Inflammatory macrophage (primary cell): Measurements from ENCODE around the gene RPL28.

Experiments used
- DNase-seq, 2 donors: peaks; one replicate each; pipeline ENCODE4 v3.0.0-alpha.2; 2020 to 2022

Gene RPL28

DNA sequence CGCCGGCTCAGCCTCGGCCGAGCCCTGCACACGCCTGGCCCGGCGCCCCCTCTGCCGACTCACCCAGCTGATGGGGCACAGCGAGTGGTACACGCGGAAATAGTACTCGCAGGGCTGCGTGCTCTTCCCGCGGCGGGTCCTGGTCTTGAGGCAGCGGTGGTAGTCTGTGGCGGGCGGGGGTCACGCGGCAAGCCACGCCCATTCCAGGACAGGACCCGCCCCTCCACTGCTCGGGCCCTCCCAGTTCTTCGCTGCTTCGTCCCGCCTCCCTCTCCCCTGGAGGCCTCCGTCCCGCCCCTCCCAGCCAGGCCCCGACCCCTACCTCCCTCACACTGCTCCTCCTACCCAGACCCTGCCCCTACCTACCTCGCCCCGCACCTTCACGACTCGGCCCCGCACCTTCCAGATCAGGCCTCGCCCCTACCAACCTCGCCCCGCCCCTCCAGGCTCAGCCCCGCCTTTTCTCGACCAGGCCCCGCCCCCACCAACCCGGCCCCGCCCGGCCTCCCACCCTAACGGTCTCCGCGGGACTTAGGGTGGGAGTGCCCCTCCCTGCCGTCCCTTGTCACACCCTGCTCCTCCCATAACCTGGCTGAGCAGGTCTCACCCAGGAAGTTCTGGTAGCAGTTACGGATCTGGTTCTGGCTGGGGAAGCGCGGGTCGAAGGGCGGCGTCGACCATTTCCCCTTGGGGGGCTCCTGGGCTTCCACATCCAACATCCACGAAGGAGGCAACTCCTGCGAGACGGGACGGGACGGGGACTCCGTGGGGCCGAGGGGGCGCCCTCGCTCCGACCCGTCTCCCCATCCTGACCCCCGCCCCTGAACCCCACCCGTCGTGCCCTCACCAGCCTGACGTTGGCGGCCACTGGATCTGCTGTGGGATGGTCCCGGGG is 31.7 kb upstream of the RPL28 start:
- peak; percentile 30 to 65 for DNase-seq

DNA sequence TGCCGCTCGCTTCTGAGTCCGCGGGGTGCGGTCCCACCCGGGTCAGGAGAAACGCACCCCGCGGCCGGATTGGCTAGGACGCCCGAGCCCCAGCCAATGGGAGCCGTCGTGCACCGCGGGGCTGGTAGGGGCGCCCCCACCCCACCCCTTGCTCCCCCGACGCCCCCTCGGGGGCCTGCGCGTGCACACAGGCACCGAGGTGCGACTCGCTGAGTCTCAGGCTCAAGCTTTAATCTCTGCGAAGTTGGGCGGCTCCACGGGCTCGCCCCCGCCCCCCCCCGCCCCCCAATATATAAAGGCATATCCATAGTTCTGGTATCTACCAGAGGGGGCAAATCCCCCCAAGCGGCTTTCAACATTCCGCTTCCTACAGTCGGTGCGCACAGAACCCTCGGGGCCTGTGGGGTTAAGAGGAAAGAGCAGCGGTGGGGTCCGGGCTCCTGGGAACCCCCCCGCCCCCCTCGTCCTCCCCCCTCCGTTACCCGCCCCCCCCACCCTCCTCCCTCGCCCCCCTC is 31.0 kb upstream of the RPL28 start, which contains the start of gene COX6B2:
Gene COX6B2 (minus strand): TSS at position 22 of the 515 bp plus-strand sequence. CDS start 198 bp downstream, outside the sequence.
- no peak for DNase-seq

DNA sequence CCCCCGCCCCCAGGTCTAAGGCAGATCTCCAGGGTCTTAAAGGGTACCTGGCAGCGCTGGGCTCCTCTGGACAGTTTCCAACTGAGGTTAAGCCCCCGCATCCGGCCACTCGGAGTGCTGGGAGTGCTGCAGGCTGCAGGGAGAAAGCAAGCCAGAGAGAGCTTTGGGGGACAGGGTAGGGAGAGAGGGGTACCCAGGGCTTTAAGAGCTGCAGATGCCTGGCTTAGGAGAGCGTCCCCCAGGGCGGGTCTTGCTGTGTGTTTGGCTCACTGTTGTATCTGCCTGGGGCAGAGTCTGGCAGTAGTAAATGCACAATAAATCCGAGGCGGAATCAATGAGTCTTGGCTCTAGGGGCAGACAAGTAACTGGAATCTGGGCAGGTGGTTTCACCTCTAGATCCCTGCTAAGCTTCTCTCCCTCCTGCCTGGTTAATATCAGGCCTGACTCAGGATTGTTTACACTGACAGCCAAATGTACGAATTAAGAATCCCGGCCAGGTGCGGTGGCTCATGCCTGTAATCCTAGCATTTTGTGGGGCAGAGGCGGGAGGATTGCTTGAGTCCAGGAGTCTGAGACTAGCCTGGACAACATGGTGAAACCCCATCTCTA is 30.4 kb upstream of the RPL28 start:
- no peak for DNase-seq

DNA sequence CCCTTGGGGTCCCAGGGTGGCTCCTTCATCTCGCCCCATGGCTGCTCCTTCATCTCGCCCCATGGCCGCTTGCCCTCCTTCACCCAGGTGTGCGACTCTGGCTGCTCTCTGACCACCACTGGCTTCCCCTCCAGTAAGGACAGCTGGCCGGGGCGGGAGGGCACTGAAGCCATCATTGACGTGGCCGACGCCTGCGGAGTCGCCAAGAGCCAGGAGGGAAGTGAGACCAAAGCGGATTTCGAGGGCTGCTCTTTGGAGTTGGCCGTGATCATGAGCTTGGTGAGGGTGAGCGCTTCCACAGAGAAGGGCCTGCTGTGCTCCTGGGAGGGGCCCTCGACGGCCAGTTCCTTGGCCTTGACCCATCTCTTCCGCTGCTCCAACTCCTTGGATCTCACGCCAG is 27.2 kb upstream of the RPL28 start:
- no peak for DNase-seq

DNA sequence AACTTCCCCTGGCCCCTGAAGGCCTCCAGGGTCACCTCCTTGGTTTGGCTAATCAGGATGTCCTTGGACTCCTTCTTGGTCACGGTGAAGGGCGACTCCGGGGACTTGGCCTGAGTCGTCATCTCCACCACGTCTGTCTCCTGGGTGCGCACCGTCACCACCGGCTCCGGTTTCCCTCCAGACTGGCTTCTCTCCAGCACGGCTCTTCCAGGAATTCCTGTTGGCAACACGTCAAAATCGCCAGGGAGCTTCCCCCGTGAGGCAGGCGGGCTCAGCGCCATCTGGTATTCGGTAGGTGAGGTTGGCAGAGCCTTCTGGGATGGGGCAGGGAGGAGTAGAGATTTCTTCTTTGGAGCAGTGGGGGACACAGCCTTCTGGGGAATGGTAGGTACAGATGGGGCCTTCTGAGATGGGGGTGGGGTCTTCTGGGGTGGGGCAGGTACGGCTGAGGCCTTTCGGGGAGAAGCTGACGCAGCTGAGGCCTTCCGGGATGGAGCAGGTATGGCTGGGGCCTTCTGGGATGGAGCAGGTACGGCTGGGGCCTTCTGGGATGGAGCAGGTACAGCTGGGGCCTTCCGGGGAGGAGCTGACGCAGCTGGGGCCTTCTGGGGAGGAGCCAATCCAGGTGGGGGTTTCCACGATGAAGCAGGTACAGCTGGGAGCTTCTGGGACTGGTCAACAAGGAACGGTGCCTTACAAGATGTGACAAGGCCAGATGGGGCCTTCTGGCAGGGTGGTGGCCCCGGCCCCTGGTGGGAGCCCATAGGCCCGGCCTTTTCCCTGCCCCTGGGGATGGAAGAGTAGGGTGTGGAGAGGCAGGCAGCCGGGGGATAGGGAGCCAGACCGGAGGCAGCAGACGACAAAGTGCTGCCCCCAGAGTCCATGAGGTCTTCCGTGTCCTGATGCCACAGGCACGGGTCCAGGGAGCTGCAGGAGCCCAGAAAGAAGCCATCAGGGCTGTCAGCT is 26.5 kb upstream of the RPL28 start:
- DNase-seq, result no peak

DNA sequence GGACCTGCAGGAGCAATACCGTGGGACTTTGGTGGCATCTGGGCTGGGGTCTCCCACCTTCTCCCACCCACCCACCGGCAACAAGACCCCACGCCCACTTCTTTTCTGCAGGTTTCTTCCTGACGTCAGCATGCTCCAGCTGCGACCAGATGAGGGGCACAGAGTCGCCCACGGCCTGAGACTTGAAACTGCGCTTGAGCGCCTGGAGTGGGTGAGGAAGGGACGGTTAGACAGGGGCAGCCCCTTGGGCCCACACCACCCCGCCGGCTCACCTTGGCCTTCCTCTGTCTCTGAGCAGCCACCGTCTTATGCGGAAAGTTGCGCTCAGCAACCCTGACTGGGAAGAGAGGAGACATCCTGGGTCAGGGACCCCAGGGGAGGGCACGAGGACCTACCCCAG is 24.8 kb upstream of the RPL28 start:
- no peak for DNase-seq

DNA sequence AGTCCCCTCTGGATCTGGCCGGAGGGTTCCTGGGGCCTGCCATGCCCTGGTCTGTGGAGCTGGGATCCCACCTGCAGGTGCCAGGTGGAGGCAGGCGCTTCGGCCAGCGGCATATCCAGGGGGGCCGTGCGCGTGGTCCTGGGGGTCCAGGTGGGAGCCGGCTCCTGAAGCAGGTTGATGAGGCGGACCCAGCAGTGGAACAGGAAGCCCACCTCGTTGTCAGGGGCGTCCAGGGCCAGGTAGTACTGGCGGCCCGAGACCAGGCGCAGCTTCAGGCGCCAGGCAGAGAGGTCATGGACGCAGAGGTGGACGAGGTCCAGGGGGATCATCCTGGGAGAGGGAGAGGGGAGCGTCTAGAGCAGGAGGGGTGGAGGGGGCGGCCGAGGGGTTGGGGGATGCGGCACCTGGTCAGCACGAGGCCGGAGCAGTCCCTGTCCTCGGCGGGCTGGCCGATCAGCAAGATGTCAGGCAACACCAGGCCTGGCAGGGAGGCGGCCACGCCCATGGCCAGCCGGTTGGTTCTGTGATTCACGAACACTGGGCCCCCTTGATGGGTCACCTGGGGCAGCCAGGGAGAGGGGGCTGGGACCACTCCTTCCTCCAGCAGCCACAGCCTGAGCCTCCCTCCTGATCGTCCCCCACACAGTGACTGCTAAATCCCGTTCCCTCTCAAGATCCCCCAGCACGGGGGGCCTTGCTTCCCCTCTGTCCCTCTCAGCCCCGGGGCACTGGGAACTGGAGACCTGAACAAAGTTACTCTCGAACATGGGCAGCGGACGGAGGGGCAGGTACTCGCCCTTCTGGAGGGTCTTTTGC is 23.4 kb upstream of the RPL28 start:
- no peak for DNase-seq

DNA sequence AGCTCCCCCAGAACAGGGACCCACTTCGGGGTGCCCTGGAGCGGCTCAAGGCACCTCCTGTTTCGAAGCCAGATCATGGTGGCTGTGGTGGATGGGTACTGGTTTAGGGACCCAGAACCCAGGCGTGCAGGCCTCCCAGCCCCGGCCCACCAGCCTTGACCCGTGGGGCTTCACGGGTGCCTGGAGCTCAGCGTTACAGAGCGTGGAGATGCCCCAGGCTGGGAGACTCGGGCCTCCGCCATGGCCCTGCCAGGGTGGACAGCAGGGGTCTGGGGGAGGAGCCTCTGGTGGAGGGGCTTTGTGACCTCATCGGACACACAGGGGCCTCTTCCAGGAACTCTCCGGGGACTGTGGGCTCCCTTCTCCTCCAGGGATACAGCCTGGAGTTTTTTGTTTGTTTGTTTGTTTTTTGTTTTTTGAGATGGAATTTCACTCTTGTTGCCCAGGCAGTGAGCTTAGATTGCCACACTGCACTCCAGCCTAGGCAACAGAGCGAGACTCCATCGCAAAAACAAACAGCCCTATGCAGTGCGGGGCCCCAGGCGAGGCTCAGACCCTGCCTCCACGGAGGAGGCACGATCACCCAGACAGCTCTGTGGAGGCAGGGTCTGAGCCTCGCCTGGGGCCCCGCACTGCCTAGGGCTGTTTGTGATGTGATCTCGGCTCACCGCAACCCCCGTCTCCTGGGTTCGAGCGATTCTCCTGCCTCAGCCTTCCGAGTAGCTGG is 22.6 kb upstream of the RPL28 start, which contains the start of gene GARIN5B:
Gene GARIN5B (minus strand): TSS at position 271 of the 727 bp plus-strand sequence. CDS start 194 bp downstream, at position 77.
- no peak for DNase-seq

DNA sequence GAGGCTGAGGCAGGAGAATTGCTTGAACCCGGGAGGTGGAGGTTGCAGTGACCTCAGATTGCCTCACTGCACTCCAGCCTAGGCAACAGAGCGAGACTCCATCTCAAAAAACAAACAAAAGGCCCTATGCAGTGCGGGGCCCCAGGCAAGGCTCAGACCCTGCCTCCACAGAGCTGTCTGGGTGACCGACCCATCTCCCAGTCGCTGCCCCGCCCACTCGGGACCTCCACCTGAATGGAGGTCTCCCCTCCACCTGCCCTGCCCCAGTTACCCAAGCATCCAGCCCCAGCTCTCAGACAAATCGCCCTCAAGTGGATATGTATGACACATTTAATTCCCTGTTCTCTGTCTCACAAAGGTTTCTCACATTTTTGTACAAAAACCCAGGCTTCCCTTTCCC is 20.5 kb upstream of the RPL28 start:
- no peak for DNase-seq

DNA sequence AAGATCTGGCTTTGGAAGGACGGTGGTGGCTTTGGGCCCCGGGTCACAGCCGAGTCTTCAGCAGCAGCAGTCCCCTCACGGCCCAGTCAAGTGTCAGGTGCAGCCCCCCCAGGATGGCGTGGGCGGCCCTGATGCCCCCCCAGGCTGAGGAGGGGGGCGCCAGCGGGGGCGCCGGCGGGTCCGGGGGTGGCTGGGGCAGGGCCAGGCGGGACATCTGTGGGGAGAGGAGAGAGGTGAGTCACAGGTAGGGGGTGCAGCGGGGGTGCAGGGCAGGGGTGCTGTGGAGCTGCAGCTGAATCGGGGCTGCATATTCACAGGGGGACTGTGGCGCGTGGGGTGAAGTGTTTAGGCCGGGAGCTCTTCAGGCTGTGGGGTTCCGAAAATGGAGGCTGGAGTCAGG is 19.8 kb upstream of the RPL28 start:
- no peak for DNase-seq

DNA sequence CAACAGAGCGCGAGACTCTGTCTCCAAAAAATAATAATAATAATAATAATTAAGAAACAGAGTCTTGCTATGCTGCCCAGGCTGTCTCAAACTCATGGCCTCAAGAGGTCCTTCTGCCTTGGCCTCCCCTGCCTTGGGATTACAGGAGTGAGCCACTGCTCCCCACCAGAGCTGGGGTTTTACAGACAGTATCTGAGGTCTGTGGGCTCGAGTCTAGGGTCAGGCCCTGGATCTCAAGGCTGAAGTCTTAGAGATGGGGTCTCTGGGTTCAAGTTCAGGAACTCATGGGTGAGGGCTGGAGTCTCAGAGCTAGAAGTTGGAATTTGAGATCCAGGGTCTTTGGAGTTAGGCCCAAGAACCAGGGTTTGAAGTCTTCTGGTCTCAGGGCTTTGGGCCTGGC is 18.9 kb upstream of the RPL28 start:
- DNase-seq, result no peak

DNA sequence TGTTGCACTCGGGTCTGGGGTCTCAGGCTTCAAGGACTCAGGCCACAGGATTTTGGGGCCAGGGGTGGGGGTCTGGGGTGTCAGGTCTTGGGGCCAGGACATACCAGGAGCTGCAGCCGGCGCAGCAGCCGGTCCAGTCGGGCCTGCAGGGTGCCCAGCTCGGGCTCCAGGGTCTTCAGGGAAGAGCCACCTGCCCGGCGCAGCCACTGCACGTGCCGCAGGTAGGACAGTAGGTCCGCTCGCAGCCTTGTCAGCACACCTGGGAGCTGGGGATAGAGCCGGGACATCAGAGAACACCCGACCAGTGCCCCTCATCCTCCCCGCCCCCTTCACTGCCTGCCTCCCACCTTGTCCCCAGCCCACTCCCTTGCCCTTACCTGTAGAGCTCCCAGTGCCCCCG is 17.6 kb upstream of the RPL28 start:
- no peak for DNase-seq

DNA sequence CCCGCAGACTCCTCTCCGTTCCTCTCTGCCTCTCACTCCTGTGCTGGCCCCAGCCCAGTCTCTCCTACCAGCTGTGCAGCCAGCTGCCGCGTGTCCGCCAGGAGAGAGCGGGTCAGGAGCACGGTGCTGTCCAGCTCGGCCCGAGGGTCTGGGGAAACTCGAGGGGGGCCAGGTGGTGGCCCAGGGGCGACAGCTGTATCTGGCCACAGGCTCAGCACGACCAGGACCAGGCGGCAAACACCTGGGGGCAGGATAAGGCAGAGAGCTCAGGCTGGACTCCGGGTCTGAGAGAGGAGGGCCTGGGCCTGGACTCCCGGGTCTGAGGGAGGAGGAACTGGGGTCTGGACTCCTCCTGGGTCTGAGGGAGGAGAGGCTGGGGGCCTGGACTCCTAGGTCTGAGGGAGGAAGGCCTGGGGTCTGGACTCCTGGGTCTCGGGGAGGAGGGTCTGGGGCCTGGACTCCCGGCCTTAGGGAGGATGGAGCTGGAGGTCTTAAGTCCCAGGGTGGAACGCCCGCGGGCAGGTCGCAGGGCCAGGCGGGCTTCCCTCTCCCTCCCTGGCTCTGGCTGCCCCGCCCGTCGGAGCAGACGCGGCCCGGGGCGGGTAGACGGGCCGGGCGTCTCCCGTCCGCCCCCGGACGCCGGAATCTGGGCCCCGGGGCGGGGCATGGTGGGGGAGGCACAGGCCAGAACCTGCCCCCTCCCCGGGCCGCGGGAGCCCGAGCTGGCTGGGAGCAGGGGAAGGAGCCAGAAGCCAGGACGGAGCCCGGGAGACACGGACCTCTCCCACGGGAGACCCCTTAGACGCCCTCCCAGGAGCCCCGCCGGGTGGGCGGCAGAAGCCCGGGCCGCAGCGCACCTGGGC is 16.8 kb upstream of the RPL28 start:
- DNase-seq, result peak; percentile 44 to 51

DNA sequence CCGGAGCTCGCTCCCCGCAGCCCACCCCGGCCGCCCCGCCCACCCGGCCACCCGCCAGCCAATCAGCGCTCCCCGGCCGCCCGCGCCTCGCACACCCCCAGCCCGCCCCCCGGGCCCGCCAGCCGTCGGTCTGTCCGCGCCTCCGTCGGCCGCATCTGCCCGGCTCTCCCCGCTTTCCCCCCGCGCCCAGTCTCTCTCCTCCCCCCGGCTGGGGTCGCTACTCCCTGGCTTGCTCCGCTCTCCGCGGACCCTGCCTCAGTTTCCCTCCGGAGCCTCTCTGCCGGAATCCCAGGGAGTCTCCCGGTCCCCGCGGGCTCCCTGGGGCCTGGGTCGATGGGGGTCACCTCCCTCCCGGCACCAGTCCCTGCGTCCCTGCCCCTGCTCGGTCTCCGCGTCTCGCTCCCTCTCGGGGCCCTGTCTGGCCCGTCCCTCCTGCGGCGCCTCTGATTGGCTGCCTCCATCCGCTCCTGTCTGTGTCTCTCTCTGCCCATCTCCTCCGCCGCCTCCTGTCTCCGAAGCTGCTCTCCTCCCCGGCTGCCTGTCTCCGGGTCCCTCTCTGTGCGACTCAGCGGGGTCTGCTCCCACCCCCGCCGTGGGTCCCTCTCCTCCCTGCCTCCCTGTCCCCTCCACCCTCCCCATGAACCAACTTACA is 16.0 kb upstream of the RPL28 start:
- no peak for DNase-seq

DNA sequence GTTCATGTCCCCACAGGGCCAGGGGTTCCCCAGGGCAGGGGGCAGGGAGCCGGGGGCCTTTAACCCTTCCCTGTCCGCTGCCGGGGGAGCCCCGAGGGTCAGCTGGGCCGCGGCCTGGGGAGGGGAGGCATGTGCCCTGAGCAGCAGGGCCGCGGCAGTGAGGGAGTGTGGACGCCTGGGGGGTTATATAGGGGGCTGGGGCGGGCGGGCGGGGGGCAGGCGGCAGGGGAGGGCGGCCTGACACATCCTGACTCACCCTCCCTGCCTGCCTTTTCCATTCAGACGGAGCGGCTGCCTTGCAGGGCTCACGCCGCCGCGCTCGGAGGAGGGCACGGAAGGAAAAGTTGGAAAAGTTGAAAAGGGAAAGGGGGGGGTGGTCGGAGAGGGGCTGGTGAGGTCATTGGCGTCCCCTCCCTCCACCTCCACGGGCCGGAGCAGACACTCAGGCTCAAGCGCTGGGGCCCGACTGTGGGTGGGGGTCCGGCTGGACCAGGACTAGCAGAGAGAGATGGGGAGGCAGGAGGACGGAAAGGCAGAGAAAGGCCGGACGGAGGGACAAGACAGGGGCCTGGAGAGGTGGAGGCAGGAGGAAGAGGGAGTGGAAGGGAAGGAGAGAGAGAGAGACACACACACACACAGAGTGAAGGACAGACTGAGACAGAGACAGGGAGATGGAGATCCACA is 15.3 kb upstream of the RPL28 start, which contains the start of gene IL11:
Gene IL11 (minus strand): TSS at position 159 of the 684 bp plus-strand sequence. CDS start 153 bp downstream, at position 6.
- DNase-seq, result no peak

DNA sequence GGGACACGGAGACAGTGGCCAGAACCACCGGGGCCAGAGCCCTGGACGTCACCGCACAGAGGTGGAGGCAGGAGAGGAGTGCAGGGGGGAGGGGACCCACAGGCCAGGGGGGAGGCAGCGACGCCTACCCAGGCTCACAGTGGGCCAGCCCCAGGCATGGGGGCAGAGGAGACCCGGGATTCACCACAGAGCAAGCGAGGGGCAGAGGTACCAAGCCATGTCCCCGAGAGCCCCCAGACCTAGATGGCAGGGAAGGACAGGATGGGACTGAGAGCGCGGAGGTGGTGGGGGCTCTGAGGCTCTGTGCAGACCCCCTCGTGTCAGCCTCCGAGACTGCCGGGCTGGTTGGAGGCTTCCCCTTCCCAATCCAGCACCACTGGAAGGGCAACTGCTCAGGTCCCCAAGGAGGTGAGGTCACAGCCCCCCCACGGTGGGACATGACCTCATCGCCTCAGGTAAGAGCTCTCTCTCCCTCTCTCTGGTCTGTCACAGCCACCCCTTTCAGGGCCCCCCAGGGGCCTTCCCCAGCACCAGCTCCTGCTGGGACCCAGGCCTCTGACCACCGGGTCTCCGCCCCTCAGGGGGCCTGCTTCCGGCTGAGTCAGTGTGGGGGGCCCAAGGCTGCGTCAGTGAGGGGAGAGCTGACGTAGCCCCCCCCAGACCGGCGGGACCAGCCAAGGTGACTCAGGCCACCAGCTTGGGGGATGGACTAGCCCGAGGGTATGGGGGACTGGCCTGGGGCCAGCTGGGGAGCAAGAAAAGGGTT is 13.2 kb upstream of the RPL28 start:
- no peak for DNase-seq

DNA sequence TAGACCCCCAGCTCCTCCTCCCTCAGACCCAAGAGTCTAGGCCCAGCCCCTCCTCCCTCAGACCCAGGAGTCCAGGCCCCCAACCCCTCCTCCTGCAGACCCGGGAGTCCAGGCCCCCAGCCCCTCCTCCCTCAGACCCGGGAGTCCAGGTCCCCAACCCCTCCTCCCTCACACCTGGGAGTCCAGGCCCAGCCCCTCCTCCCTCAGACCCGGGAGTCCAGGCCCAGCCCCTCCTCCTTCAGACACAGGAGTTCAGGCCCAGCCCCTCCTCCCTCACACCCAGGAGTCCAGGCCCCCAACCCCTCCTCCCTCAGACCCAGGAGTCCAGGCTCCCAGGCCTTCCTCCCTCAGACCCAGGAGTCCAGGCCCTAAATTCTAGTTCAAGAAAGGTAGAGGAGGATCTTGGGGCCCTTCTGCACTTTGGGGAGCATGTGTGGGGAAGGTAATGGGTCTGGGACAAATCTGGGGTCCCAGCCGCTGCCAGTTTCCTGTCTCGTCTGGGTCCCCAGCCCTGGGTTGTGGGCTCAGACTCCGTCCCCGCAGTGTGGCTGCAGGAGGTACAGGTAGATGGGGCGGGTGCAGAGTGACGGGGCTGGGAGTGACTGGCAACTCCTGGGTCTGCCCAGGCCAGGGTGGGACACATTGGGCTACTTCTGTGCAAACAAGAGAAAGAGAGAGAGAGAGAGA is 12.3 kb upstream of the RPL28 start:
- DNase-seq, result no peak
